ENCODE results near the gene ICE2.

- no peak for TF ChIP-seq CTCF (IDR thresholded peaks at IDR 0.05)
- TF ChIP-seq POLR2AphosphoS5 (IDR thresholded peaks at IDR 0.05), result no peak
- TF ChIP-seq POLR2A (IDR thresholded peaks at IDR 0.05), result no peak
Observed at GRCh38 chr15:60528530-60528929, 49.6 kb upstream of the ICE2 start.

All from breast epithelium (tissue), 3 donors.